Heart left ventricle (tissue), 16 donors: Measurements from ENCODE around the gene RFNG. TPM values are rescaled to one million over a fixed set of nuclear protein-coding genes. Genes with fewer than 3 reads are reported as not detected.
A peak's percentile ranks its signal among the peaks of the same experiment; 100 is the strongest.

Source experiments
- ATAC-seq, 4 donors: fragments of 200-7000 bp; cut with Tn5 transposase; one replicate each; pipeline ENCODE4 v1.9.1; 2020 to 2022; ENCODE audit warnings: moderate library complexity in 4 of 4, mild to moderate bottlenecking in 3 of 4, moderate number of reproducible peaks in 1 of 4
- DNase-seq, 5 donors: peaks; one replicate each; pipeline ENCODE4 v3.0.0-alpha.2; 2020
- H3K27ac ChIP-seq, 12 donors: fragments of 200-600 bp; sonication (generic) in 4 of 12; one replicate each; pipeline versions ENCODE4 v1.5.0 to v1.8.0; 2016 to 2022; ENCODE audit warnings: mild to moderate bottlenecking in 2 of 12
- H3K27me3 ChIP-seq, 9 donors: fragments of 200-600 bp; sonication (generic) in 2 of 9; one replicate each; pipeline versions ENCODE4 v1.5.1 to v1.8.0; 2016 to 2022; ENCODE audit warnings: mild to moderate bottlenecking in 3 of 9
- H3K36me3 ChIP-seq, 9 donors: fragments of 200-600 bp; sonication (generic) in 2 of 9; one replicate each; pipeline versions ENCODE4 v1.5.0 to v1.8.0; 2018 to 2022; ENCODE audit warnings: mild to moderate bottlenecking in 2 of 9
- H3K4me1 ChIP-seq, 12 donors: fragments of 200-600 bp; sonication (generic) in 4 of 12; one replicate each; pipeline versions ENCODE4 v1.5.0 to v1.8.0; 2016 to 2022; ENCODE audit warnings: mild to moderate bottlenecking in 3 of 12
- H3K4me3 ChIP-seq, 12 donors: fragments of 200-600 bp; sonication (generic) in 4 of 12; one replicate each; pipeline versions ENCODE4 v1.5.0 to v1.8.0; 2017 to 2022; ENCODE audit warnings: mild to moderate bottlenecking in 9 of 12, moderate library complexity in 4 of 12
- H3K9me3 ChIP-seq, 12 donors: fragments of 200-600 bp; sonication (generic) in 4 of 12; one replicate each; pipeline versions ENCODE4 v1.5.0 to v1.8.0; 2016 to 2022; ENCODE audit warnings: mild to moderate bottlenecking in 1 of 12
- CTCF ChIP-seq, 12 donors: fragments of 200-600 bp; sonication (generic) in 4 of 12; IDR thresholded peaks; one replicate each; pipeline versions ENCODE4 v1.5.0 to v1.8.0; 2018 to 2022; ENCODE audit warnings: antibody characterized with exemption in 12 of 12, mild to moderate bottlenecking in 5 of 12
- POLR2A ChIP-seq, 2 donors: fragments of 450-650 bp; IDR thresholded peaks; one replicate each; pipeline ENCODE4 v1.6.1; 2017; ENCODE audit warnings: antibody characterized with exemption in 2 of 2, mild to moderate bottlenecking in 2 of 2, moderate library complexity in 2 of 2
- WGBS, 4 donors: extraction: QIAGEN DNeasy Blood & Tissue Kit in 2 of 4; methylation state at CpG; one replicate each; pipeline versions ENCODE4 v1.1.5 to v1.1.7; 2013 to 2018; 5-methylcytosine and 5-hydroxymethylcytosine counted together
- intact Hi-C, 10 donors: fragments of 100-400 bp; cut with DNase I; formaldehyde crosslinking; loops; one replicate each; pipeline versions ENCODE4 v1.11.1 to v1.14.2; 2022
- polyA plus RNA-seq, 2 donors: library from polyadenylated mRNA; stranded (reverse); fragments of 200-250 nt; gene quantifications; one replicate each; pipeline ENCODE4 v1.2.3, GENCODE V29; 2013
- total RNA-seq, 9 donors: library from RNA; depleted of rRNA in 2 of 9; stranded (reverse); fragments of >200 nt in 2 of 9; fragmentation: NEBNext Ultra II Directional in 3 of 9; extraction: Animal tissue kit (Norgen Biotek cat#: 25700) in 3 of 9; gene quantifications; one replicate each; pipeline versions ENCODE4 v1.1.0 to v1.2.4, GENCODE V29; 2016 to 2023
- donor health status: ischemic (EF 13 %, LVEDD 7.1; RV severe dilation, severe dysfunction).
- donor health status: healthy with polysubstance abuse.
- donor health status: DM: no; HTN: yes; CAD: no.
- donor health status: DM: no; HTN: no; CAD: no.
- donor health status: ischemic (EF 25% LVEDD 6.9; RV normal size, moderate dysfunction).
- donor health status: ischemic (EF 25% LVEDD 5.7; RV mildly dilated, moderate dysfunction).
- donor health status: healthy.
- donor health status: DM: yes; HTN: yes; CAD: no.
- donor health status: ischemic (EF 35%, LVEDD 5.7; RV mildly dilated, moderate dysfunction).
- donor health status: nonischemic (EF 11% LVEDD 7.7; RV severe dilation, severe dysfunction).
- donor health status: DM: yes; HTN: yes; CAD: no.
- donor health status: PGD.
- donor health status: ischemic (EF 29% LVEDD 5.4; RV normal size, mild dysfunction).
- donor health status: nonischemic (EF 23%, LVEDD 6.1; RV moderate dilation, normal function).

Gene RFNG
- total and polyA plus RNA-seq, 11 donors = 16.4 to 30.6 (median 21.2) TPM

- TF ChIP-seq CTCF (IDR thresholded peaks at IDR 0.05) = no peak
- no peak for TF ChIP-seq POLR2A (IDR thresholded peaks at IDR 0.05)
- H3K4me3 ChIP-seq = no peak overlapping the region
- ATAC-seq = no peak
- peaks cover 0 to 9% (median 0%) of the 10 kb centered on the region in 9 donors for H3K36me3 ChIP-seq
- no peaks in the 10 kb centered on the region for H3K9me3 ChIP-seq
- no peak overlapping the region for H3K27ac ChIP-seq
- no peaks in the 10 kb centered on the region for H3K27me3 ChIP-seq
- WGBS, 4 donors = 88 to 95% (median 93%) methylated on average over 19 to 39 of the region's 39 CpGs
- peaks cover 0 to 62% (median 18%) of the 10 kb centered on the region in 12 donors for H3K4me1 ChIP-seq
- intact Hi-C loops = no loop called here
- DNase-seq = no peak
Measured at GRCh38 chr17:82010575-82011525, 40.8 kb downstream of the RFNG start.

GRCh38 chr17:82009413-82009812 is 42.2 kb downstream of the RFNG start:
- Histone ChIP-seq H3K9me3 (no peaks in the 10 kb centered on the region), H3K27me3 (no peaks in the 10 kb centered on the region), H3K4me3 (no peak overlapping the region), H3K4me1 (peaks cover 0 to 61% (median 18%) of the 10 kb centered on the region in 12 donors), H3K27ac (peak overlapping the region in 2 of 12 donors; percentile 9 to 44), H3K36me3 (peaks cover 0 to 9% (median 0%) of the 10 kb centered on the region in 9 donors)
- DNase-seq (no peak), ATAC-seq (no peak)
- intact Hi-C loops = no loop called here
- 83 to 98% (median 94%) methylated on average over 11 to 15 of the region's 15 CpGs for WGBS, 4 donors
- TF ChIP-seq CTCF (IDR thresholded peaks at IDR 0.05) (no peak), POLR2A (IDR thresholded peaks at IDR 0.05) (no peak)

- H3K4me1 ChIP-seq = peaks cover 0 to 57% (median 19%) of the 10 kb centered on the region in 12 donors
- DNase-seq = peak in 3 of 5 donors; percentile 40 to 76 (median 68)
- intact Hi-C loops = no loop called here
Measured at GRCh38 chr17:82008941-82009405, 42.6 kb downstream of the RFNG start.

More at GRCh38 chr17:82008941-82009405, 42.6 kb downstream of the RFNG start:
- TF ChIP-seq POLR2A (IDR thresholded peaks at IDR 0.05) (no peak), CTCF (IDR thresholded peaks at IDR 0.05) (no peak)
- ATAC-seq = peak in 1 of 4 donors; percentile 6
- H3K27me3 ChIP-seq = no peaks in the 10 kb centered on the region
- no peaks in the 10 kb centered on the region for H3K9me3 ChIP-seq
- WGBS, 4 donors = 53 to 86% (median 70%) methylated on average over 20 to 28 of the region's 28 CpGs
- peaks cover 0 to 9% (median 0%) of the 10 kb centered on the region in 9 donors for H3K36me3 ChIP-seq
- no peak overlapping the region for H3K4me3 ChIP-seq
- peak overlapping the region in 2 of 12 donors; percentile 9 to 44 for H3K27ac ChIP-seq
